ENCODE results near the gene NOXO1.
"Not testable (repeated sequence)": the region's sequence is repeated elsewhere in the genome, so short reads cannot be mapped to it uniquely, and the experiment has no call there.

The NOXO1 gene

GRCh38 chr16:1960665-1961630 is 20.3 kb downstream of the NOXO1 start:
- peak in 1 of 2 donors; percentile 47 for DNase-seq

- peak; percentile 89 to 91 for DNase-seq
Observed at GRCh38 chr16:1959269-1960039, 21.8 kb downstream of the NOXO1 start, which contains the start of gene NDUFB10. Gene NDUFB10, plus strand, starts transcription at chr16:1959538. Its CDS starts 87 bp downstream, at chr16:1959625.

- DNase-seq = no peak
Observed at GRCh38 chr16:1958715-1959268, 22.5 kb downstream of the NOXO1 start.

- DNase-seq = not testable (repeated sequence)
Observed at GRCh38 chr16:1958143-1958491, 23.2 kb downstream of the NOXO1 start.

- not testable (repeated sequence) for DNase-seq
Observed at GRCh38 chr16:1957434-1958142, 23.7 kb downstream of the NOXO1 start.

- DNase-seq = no peak
Observed at GRCh38 chr16:1953734-1954133, 27.5 kb downstream of the NOXO1 start.

GRCh38 chr16:1950559-1950958 is 30.7 kb downstream of the NOXO1 start:
- no peak for DNase-seq

GRCh38 chr16:1950047-1950446 is 31.2 kb downstream of the NOXO1 start:
- no peak for DNase-seq

GRCh38 chr16:1949507-1949906 is 31.8 kb downstream of the NOXO1 start:
- no peak for DNase-seq

- DNase-seq = no peak
Observed at GRCh38 chr16:1947369-1947670, 33.9 kb downstream of the NOXO1 start.

- no peak for DNase-seq
Observed at GRCh38 chr16:1946495-1947368, 34.5 kb downstream of the NOXO1 start.

GRCh38 chr16:1945559-1946391 is 35.5 kb downstream of the NOXO1 start:
- DNase-seq = no peak

GRCh38 chr16:1944612-1945199 is 36.6 kb downstream of the NOXO1 start:
- DNase-seq = no peak

- peak; percentile 98 to 99 for DNase-seq
Observed at GRCh38 chr16:1942810-1943726, 38.2 kb downstream of the NOXO1 start, which contains the start of gene MSRB1. Gene MSRB1, minus strand, starts transcription at chr16:1943199. Its CDS starts 43 bp downstream, at chr16:1943156.

- peak in 1 of 2 donors; percentile 51 for DNase-seq
Observed at GRCh38 chr16:1942047-1942809, 39.0 kb downstream of the NOXO1 start.

- DNase-seq = no peak
Observed at GRCh38 chr16:1941162-1942046, 39.9 kb downstream of the NOXO1 start.

Data from CD4-positive, alpha-beta T cell treated with Interleukin-4 for 1 hour (primary cell).